BJ (cell line): ENCODE results near the gene PROS1. TPM values are rescaled to one million over a fixed set of nuclear protein-coding genes. Genes with fewer than 3 reads are reported as not detected.
"Not testable (repeated sequence)": the region's sequence is repeated elsewhere in the genome, so short reads cannot be mapped to it uniquely, and the experiment has no call there.

Experiments
- CTCF ChIA-PET: fragments of 350-600 bp; formaldehyde crosslinking; extraction: SDS; loops from one replicate; lab custom pipeline; 2021; ENCODE audit warnings: antibody characterized with exemption, inconsistent platforms; lab: Yijun Ruan, JAX
- POLR2A ChIA-PET: fragments of 300-600 bp; sonication (Branson Sonifier 250); formaldehyde crosslinking; extraction: SDS; loops from one replicate; lab custom pipeline; 2021; ENCODE audit warnings: antibody characterized with exemption; lab: Charles Lee
- DNase-seq: peaks from one replicate; pipeline ENCODE4 v3.0.0-alpha.2; 2011; ENCODE audit warnings: low read depth
- H3K27me3 ChIP-seq: 2 replicates; pipeline ENCODE4 v1.6.0; 2011; ENCODE audit warnings: low read length; ENCODE audit not compliant: control insufficient read depth, insufficient read depth
- H3K36me3 ChIP-seq: 2 replicates; pipeline ENCODE4 v1.5.1; 2011; ENCODE audit warnings: low read length; ENCODE audit not compliant: control insufficient read depth, insufficient read depth
- H3K4me3 ChIP-seq: 2 replicates; pipeline ENCODE4 v1.5.1; 2011; ENCODE audit warnings: low read depth, mild to moderate bottlenecking, control low read depth, low read length
- CTCF ChIP-seq: IDR thresholded peaks from 2 replicates; pipeline ENCODE4 v1.5.1; 2011; ENCODE audit warnings: low read depth, mild to moderate bottlenecking, control low read depth, inconsistent platforms, low read length, moderate library complexity; ENCODE audit not compliant: insufficient read depth
- polyA plus RNA-seq: library from polyadenylated mRNA; depleted of rRNA; stranded (reverse); fragments of >200 nt; gene quantifications from 2 replicates; pipeline ENCODE4 v1.2.3, GENCODE V29; 2011

PROS1 gene
- polyA plus RNA-seq, 1 experiment: 2.0 TPM

GRCh38 chr3:93911206-93911605 is 62.5 kb downstream of the PROS1 start:
- no peak for DNase-seq
- POLR2A ChIA-PET: no interaction called here

GRCh38 chr3:93910097-93910496 is 63.6 kb downstream of the PROS1 start:
- no peak for DNase-seq
- no peak overlapping the region for H3K4me3 ChIP-seq
- POLR2A ChIA-PET: no interaction called here
- H3K27me3 ChIP-seq: no peaks in the 10 kb centered on the region
- no peak for TF ChIP-seq CTCF
- no peaks in the 10 kb centered on the region for H3K36me3 ChIP-seq
- CTCF ChIA-PET: no interaction called here

More at GRCh38 chr3:93911206-93911605, 62.5 kb downstream of the PROS1 start:
- Histone ChIP-seq H3K27me3 (no peaks in the 10 kb centered on the region), H3K36me3 (no peaks in the 10 kb centered on the region), H3K4me3 (no peak overlapping the region)
- CTCF ChIA-PET: no interaction called here
- TF ChIP-seq CTCF: no peak

GRCh38 chr3:93907132-93907531 is 66.6 kb downstream of the PROS1 start:
- TF ChIP-seq CTCF: no peak
- CTCF ChIA-PET: no interaction called here
- POLR2A ChIA-PET: no interaction called here
- Histone ChIP-seq H3K27me3 (no peaks in the 10 kb centered on the region), H3K4me3 (no peak overlapping the region), H3K36me3 (no peaks in the 10 kb centered on the region)
- no peak for DNase-seq

- DNase-seq: no peak
- TF ChIP-seq CTCF: no peak
- ChIA-PET POLR2A (no interaction called here), CTCF (no interaction called here)
- no peaks in the 10 kb centered on the region for H3K36me3 ChIP-seq
- no peaks in the 10 kb centered on the region for H3K27me3 ChIP-seq
- no peak overlapping the region for H3K4me3 ChIP-seq
These were observed 67.5 kb downstream of the PROS1 start for GRCh38 chr3:93906245-93906644.

- Histone ChIP-seq H3K27me3 (no peaks in the 10 kb centered on the region), H3K4me3 (no peak overlapping the region), H3K36me3 (no peaks in the 10 kb centered on the region)
- DNase-seq: no peak
- no peak for TF ChIP-seq CTCF
- ChIA-PET CTCF (no interaction called here), POLR2A (no interaction called here)
These were observed 69.1 kb downstream of the PROS1 start for GRCh38 chr3:93904568-93904967.

- CTCF ChIA-PET, H3K27me3 ChIP-seq, POLR2A ChIA-PET, H3K4me3 ChIP-seq, H3K36me3 ChIP-seq: not testable (repeated sequence)
- peak; percentile 19 for DNase-seq
These were observed 95.3 kb downstream of the PROS1 start for GRCh38 chr3:93878250-93879017.

GRCh38 chr3:93877427-93877826 is 96.3 kb downstream of the PROS1 start:
- POLR2A ChIA-PET, DNase-seq, H3K36me3 ChIP-seq, H3K4me3 ChIP-seq, H3K27me3 ChIP-seq, CTCF ChIA-PET: not testable (repeated sequence)

GRCh38 chr3:93873412-93873811 is 100.3 kb downstream of the PROS1 start:
- CTCF ChIA-PET, H3K36me3 ChIP-seq, POLR2A ChIA-PET, H3K27me3 ChIP-seq, DNase-seq, H3K4me3 ChIP-seq: not testable (repeated sequence)
